ENCODE results near the gene PDCD7.

PDCD7 gene

DNA sequence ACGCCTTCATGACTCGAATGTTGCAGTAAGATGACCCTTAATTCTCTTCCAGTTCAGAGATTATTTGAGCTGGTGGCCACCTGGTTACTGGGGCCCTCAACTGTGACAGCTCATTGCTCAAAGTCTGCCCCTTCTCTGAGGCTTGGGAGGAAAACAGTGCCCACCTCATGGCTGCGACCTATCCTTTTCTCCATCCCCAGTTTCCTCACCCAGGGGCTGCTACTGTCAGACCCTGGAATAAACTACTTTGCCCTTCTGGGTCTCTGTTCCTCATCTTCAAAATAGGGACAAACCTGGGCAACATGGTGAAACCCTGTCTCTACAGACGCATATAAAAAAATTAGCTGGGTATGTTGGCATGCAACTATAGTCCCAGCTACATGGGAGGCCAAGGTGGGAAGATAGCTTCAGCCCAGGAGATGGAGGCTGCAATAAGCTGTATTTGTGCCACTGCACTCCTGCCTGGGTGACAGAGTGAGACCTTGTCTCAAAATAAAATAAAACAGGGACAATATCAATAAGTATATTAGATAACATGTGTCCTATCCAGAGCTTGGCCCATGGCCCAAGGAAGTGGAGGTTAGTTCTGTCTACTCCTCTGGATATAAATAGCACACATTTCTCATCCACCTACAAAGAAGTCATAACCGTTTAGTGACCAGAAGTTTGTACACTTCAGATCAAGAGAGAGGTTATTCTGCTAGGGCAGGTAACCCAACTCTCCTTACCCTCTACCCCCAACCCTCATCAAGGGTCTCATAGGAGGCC is 63.6 kb downstream of the PDCD7 start:
- DNase-seq = no peak

GRCh38 chr15:65069179-65069578 is 64.4 kb downstream of the PDCD7 start:
- DNase-seq = no peak

- DNase-seq = no peak
Measured at GRCh38 chr15:65068403-65068788, 65.2 kb downstream of the PDCD7 start.

DNA sequence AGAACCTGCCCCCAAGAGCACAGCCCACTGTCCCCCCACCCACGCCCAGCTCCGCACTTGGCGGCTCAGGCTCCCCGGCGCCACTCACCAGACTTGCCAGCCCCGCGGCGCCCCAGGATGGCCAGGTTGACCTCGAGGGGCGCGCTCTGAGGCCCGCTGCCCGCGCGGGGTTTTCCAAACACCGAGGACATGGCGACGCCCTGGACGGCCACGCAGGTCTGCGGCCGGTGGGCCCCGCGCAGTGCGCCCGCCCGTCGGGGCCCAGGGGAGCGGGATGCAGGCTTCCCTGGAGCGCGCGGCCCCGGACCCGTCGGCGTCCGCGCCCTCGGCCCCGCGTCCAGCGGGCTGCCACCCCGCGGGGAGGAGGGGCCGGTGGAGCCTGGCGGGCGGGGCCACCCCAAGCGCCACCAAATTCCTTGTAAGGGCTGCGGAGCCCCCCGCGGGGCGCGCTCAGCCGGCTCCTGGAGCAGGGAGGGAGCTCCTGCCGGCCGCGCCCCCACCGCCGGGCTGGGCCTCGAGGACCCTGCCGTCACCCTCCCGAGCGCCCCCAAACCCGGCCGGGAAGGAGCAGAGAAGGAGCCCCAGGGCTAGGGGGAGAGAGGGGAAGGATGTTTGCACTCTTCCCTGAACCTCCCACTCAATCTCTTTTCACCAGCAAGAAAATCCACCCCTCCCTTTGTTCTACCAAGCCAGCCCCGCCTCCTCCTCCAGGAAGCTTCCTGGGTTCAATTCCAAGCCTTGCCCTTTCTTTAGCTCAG is 65.8 kb downstream of the PDCD7 start, which contains the start of gene RASL12:
Gene RASL12 (minus strand): TSS at position 347 of the 758 bp plus-strand sequence. CDS start 156 bp downstream, at position 191.
- DNase-seq = no peak
